Hematopoietic multipotent progenitor cell treated with erythropoietin and hydrocortisone succinate and interleukin-3 and kit ligand, for 15 days (in vitro differentiated cells): ENCODE measurements around the gene STARD5.
"Not testable (repeated sequence)": the region's sequence is repeated elsewhere in the genome, so short reads cannot be mapped to it uniquely, and the experiment has no call there.

ENCODE experiments used
- DNase-seq: peaks from one replicate; pipeline ENCODE4 v3.0.0-alpha.2; 2015; ENCODE audit warnings: low spot score

The STARD5 gene

DNA sequence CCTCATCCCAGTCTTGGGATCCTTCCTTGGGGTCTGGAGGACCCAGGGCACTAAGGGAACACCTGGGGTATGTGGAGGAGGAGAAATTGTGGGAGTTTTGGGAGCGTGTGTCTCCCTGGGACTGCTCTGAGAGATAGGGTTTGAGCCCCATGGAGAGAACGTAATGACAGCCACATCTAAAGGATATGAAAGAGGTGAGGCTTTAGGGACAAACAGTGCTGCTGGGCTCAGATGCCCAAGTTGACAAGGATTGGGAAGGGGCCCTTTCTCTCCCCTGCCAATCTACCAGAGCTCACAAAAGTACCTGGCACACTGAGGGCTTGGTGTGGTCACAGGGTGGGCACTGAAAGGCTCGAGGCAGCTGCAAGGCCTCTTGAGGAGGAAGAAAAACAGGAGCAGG, 13.3 kb upstream of the STARD5 start:
- no peak for DNase-seq

DNA sequence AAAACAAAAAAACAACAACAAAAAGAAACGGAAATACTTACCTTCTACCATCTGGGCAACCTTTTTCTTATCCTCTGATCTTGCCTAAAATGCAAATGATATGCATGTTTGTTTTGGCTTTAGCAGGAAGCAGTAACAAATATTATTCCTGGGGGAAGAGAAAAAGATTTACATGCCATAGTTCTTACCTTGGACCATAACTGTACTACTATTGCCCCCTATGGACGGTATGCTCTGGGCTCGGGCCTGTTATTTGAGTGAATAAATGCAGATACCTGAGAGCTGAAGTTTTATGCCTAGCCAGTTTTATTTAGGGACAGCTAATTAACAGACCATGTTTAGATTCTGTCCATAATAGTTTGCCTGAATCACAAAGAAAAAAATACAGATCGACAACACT, 12.6 kb upstream of the STARD5 start:
- peak; percentile 21 for DNase-seq

DNA sequence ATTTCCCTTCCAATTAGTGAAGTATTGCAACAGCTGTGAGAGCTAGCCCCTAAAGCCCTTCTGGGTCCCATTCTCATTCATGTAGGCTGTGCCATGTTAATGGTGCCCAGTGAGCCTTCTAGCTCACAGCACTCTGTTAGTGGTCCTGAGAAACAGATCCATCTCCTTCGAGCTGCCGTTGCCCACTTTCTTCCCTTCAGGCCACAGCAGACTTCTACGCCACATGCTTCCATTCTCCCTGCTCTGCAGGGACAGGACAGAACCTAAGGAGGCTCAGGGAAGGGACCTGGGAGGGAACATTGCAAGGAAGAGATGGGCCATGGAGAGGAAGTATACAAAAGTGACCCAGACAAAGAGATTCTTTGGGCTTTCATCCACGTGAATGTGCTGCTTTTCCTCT, 11.7 kb upstream of the STARD5 start:
- no peak for DNase-seq

DNA sequence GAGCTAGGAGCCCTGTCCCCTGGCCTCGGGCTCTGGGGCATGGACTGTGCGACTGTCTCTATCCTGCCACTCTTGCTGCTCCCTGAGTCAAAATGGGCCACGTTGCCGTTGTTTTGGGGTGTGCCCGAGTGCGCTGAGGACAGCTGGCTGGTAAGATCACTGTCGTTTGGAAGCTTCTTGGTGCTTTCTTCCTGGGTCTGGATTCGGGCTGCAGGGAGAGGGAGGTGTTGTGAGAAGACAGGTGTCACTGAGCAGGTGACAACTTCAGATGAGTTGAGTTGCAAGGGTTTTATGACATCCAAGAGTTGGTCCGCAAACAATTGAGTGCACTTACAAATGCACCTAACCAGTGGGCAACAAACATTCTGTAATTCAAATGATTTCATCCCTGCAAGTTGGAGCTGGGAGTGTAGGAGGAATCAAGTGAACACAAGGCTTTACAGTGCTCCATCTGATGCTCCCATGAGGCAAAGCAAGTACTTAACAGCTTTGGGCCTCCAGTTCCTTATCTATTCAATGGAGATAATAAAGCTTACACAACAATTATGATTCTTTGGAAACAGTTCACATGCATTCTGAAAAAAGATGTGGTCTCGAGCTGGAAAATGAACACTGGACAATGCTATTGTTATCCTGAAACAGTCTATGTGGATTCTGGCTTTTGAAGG, 11.0 kb upstream of the STARD5 start:
- DNase-seq: no peak

DNA sequence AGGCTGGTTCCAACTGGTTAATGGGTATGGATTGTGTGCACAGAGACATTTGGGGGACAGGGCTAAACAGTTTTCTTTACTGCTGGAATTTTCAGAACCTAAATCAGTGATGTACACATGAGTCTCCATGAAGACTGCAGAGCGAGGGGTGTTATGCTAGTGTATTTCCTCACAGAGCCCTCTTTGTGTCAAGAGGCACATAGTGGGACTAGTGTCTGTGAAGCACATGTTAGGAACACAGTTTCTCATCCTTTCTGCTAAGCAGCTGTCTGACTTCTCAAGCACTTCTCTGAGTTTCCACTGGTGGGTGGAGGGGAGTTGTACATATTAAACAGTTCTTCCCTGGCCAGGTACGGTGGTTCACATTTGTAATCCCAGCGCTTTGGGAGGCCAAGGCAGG, 9.4 kb upstream of the STARD5 start:
- no peak for DNase-seq

DNA sequence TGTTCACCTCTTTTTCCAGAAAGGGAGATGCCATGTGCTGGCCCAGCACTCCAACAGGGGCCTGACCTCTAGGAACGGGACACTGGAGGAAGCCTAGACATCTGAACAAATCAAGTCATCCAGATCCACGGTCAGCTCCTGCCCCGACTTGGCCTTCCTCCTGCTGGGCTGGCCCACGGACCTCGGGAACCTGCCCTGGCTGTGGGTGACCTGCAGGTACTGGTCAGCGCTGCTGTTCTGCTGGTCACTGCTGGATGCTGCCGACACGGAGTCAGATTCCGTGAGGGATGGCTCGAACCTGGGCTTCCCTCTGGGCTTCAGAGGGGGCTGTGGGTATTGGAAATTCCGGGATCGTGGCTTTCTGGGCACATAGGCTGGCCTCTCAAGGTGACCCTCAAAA, 8.4 kb upstream of the STARD5 start:
- DNase-seq: no peak

DNA sequence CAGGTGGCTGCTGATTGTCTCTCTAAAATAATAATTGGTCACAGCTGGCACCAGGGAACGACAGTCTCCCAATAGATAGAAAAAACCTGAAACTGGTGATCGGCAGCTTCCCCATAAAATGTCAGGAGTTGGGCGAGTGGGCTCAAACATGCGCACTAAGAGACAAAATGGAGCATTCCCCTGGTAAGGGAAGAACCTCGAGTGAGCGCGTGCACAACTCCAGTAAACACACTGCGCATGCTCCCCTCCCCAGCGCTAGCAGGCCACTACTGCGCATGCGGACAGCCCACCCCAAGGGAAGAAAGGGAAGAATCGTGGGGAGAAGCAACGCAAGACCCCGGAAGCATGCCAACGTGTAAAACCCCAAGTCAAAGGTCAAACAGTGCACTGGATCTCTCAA, 7.7 kb upstream of the STARD5 start:
- no peak for DNase-seq

DNA sequence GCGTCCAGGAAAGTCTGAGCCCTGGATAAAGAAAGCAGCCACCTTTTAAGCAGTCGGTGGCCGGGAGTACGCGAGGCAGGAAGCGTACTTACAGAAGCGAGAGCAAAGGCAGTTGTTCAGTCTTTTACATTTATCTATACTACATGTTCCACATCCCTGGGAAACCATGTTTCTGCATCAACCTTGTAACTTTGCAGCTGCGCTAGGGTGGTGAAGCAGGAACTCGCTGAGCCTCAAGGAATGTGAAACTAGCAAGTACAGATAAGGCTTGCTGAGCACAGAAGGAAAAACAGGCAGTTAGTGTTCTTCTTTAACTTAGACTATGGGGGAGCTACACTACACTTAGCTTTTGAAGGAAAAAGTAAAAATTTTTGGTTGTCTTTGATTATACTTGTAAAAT, 7.2 kb upstream of the STARD5 start:
- DNase-seq: not testable (repeated sequence)

DNA sequence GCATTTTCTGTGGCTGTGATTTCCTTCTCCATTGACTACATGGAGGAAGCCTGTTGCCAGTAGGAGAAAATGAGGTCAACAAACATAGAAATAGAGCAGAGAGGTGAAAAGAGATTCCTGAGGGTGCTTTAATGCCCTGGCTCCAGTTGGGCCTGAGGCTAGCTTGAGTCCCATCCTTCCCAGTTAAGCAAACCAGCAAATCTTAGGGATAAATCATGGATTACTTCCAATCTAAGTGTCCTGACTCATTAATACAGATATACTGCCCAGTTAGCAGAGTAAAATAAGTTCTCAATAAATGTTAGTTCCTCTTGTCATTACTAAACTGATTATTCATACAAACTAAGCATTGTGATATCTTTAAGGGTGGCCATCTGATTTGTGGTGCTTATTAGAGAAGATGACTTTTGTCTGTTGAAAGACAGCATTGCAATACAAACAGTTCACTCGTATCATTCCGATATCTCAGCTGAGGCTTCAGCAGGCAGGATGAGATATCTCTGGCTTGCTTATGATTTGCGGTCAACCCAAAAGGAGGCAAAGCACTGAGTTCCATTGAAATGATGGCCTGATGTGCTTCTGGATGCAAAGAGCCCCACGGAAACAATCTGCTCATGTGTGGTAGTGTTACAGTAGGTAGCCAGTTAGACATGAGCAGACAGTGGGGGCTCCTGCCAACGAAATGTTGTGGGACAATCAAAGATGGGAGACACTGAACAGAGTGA, 6.6 kb upstream of the STARD5 start:
- DNase-seq: no peak

DNA sequence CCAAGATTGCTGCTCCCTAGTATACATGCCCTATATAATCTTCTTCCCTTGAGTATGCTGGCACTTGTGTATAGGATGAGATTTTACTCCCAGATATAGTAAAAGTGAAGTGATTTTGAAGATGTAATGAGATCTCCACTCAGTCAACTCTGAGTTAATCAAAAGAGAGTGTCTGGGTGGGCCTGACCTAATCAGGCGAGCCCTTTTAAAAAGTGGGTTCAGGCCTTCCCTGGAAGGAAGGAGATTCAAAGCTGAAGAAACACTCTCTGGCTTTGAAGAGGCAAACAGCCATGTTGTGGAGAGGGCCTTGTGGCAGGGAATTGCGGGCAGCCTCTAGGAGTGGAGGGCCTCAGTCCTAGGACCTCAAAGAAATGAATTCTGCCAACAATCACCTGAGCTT, 5.5 kb upstream of the STARD5 start:
- DNase-seq: no peak

DNA sequence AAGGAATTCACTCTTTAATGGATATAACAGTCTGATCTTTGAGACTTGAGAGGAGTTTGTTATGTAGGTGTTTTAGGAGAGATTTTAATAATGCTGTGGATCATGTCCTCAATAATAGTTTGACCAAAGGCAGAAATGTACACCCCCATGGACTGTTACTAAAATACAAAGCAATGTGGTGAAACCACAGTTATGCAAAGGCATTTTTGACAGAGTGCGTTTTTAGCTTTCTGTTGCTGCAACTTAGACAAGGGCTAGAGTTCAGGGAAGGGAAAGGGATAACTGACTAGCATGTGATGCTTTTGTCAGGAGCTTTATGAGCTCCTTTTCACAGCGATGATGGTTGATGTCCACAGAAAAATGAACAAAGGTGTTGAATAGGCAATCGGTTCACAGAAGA, 3.6 kb upstream of the STARD5 start:
- no peak for DNase-seq

DNA sequence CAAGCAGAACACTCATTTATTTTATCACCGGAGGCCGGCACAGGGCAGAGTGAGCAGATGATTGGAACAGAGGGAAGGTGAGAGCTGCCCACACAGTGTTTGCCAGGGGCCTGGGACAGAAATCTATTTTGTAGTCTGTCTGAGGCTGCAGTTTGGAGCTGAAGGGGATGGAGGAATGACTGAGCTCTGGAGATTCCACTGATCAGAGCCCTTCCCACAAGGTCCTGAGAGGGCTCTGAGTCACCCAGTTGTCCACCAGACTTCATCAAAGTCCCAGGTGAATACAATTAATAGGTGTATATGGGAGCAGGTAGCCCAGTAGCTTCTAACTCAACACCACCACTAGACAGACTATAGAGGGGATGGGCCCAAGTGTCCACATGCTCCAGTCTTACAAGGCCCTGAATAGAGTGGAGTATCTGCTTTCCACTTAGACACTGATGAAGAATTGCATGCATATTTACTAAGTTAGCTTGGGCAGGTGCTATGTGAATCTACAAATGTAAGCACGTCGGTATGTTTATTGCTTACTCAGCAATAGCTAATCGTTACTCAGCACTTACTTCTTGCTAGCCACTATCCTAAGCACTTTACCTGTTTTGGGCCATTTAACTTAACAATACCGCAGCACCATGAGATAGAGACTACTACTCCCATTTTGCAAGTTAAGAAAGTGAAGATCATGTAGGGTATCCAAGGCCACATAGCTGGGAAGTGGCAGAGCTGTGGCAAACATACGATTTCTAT, 2.7 kb upstream of the STARD5 start:
- no peak for DNase-seq

DNA sequence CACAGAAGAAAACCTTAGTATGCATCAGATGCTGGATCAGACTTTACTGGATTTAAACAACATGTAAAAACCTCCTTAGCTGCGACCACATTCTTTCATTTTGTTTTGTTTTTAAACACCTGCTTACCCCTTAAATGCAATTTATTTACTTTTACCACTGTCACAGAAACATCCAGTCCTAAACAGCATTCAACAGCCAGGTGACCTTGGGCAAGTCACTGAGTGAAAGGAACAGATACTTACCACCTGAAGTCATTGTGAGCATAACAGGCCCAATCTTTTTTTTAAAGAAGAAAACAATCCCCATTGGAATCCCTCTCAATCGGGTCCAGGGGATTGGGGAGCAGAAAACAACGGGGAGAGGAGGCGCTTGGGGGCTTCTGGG, 390 bp downstream of the STARD5 start:
- peak; percentile 9 for DNase-seq

DNA sequence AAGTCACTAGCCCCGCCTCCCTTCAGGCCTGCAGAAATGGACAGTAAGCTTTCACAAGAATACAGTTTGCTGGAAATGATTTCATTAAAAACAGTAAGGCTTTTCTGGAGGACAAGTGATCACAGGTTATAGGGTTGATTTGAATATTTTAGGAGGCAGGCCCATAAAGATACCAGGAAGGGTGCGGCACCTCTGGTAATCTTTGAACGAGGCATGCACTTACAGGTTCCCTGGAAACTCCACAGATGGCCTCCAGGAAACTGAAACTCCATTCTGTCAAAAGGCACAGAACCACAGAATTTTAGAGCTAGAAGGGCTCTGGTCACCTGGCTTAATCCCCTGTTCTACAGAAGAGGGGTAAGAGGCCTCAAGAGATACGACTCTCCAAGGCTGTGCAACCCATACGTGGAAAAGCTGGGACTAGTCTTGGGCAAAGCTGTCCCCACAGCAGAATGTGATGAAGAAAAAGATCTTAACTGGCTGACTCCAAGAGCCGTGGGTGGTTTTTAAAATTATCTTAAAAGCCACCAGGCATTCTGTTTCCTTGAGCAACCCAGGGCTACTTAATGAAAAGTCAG, 1.2 kb downstream of the STARD5 start:
- DNase-seq: peak; percentile 70

DNA sequence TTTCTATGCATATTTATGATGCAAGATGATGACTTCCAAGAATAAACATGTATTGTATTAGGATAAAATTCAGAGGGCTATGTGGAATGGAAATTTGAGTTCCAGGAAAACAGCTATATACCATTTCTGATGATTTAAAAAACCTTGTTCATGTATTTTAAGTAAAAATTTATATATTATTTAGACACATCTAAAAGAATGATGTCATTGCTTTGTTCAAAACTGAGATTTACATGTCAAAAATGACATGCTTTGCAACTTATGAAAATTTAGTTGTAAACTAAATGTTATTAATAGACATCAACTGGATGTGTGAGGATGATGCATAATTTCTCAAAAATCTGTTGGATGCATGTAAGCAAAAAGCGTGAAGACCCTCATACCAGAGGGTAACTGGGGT, 2.3 kb downstream of the STARD5 start:
- no peak for DNase-seq

DNA sequence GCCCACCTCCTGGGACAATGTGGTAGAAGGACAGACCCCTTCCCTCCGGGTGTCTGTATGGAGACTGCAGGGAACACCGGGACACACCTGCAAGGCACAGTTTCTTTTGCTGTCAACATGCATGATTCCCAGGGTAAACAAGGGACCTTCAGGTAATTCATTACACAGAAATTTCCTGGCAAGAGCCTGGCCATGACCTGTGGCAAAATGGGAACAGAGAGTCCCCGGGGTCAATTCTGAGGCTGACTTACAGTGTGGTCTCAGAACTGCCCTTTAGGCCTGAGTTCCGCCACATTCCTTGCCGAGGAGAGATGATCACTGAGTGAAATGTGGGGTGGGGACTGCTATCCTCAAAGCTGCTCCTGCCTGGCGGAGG, 6.3 kb downstream of the STARD5 start:
- no peak for DNase-seq

DNA sequence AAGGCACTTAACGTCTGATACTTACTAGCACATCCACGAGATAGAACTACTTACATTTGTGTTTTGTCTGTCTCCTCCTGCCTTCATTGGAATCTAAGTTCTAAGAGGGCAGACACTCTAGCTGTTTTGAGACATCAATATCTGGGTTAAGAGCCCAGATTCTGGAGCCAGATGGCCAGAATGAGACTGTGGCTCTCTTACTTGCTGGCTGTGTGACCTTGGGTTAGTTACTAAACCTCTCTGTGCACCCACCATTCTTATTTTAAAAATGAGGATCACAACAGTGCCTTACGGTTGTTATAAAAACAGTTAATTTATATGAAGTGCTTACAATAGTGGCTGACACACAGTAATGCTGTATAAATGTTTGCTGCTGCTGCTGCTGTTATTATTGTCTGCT, 7.7 kb downstream of the STARD5 start:
- no peak for DNase-seq

DNA sequence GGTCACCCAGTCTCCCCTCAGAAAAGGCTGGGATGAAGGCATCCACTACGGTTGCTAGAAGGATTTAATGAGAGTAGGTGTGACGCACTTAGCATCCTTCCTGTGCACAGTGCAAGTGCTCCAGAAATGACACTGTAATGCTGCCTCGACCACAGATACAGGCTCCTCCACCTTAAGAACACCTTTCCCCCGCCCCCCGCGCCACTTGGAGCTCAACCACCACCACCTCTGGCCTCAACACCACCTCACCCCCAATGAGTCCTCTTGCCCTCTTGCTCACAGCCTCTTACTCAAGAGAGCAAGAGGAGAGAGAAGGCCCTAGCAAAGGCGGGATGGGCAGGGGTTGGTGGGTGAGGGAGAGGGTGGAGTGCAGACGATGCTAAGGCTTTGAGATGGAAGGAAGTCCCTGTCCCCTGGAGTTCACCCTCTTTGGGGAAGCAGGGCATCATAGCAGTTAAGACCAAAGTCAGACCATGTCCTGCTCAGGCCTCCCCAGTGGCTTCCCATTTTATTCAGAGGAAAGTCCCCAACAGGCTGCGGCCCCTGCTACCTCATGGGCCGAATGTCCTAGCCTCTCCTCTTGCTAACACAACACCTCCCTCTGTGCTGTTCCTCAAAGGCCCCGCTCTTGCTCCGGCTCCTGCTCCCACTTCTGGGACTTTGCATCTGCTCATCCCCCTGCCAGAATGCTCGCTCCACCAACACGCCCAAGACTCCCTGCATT, 8.3 kb downstream of the STARD5 start:
- DNase-seq: no peak

DNA sequence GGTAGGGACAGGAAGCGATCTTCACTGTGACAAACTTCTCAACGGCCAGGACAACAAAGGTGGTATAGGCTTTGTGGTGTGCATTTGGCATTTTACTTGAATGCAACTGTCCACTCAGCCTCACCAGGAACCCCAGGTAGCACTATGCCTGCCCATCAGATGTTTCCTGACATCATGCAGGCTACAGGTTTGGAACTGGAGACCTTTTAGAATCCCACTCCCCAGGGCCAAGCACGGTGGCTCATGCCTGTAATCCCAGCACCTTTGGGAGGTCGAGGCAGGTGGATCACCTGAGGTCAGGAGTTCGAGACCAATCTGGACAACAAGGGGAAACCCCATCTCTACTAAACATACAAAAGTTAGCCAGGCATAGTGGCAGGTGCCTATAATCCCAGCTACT, 9.6 kb downstream of the STARD5 start:
- no peak for DNase-seq

DNA sequence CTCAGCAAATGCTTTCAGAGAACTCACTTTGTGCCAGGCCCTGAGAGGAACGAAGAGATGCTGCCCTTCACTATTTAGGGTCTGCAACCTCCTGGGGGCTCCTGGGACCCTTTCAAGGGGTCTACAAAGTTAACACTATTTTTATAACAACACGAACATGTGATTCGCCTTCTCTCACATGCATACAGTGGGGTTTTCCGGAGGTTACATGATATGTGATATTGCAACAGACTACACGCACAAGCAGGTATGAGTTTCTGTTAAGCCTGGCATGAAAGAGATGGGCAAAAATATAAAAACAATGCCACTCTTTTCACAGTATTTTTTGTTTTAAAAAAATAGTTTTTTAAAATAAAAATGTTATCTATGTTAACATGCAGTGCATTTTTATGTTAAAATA, 10.3 kb downstream of the STARD5 start:
- no peak for DNase-seq

DNA sequence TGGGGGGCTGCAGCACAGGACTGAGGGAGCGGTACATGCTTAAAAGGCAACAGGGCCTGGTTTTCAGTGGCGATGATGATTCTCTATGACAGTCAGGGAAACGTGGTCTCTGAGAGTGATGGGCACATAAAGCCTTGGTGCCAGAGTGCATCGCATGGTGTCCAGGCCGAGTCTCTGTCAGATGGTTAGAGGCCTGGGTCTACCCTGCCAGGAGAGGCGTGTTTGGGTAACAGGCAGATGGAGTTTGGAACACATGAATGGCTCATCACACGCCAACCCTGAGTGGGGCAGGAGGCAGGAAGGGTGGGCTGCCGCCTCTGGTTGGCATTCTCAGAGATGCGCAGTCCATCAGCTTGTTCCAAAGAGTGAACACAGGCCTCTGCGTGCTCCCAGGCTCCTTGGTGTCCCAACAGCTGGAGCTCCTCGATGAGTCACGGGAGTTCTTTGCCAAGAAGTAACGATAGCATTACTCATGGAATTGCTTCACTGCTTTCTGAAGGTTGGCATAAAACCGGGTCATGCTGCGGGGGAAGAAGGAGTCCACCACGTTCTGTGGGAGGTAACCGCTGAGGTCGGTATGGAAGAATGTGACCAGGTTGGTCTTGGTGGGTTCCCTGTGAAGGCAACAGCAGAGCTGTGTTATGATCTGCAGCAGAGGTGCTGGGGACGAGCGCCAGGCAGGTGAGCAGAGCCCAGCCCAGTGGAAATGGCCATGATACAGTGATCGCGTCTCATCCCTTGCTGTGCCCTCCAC, 11.0 kb downstream of the STARD5 start:
- no peak for DNase-seq
